Thyroid gland (tissue), 4 donors: Measurements from ENCODE around the gene C12orf42. TPM values are rescaled to one million over a fixed set of nuclear protein-coding genes. Genes with fewer than 3 reads are reported as not detected.
"Not testable (repeated sequence)": the region's sequence is repeated elsewhere in the genome, so short reads cannot be mapped to it uniquely, and the experiment has no call there.

Source experiments
- DNase-seq, 2 donors: peaks; one replicate each; pipeline ENCODE4 v3.0.0-alpha.2; 2019
- H3K27ac ChIP-seq, 3 donors: fragments of 200-600 bp; sonication (generic); 1 replicate in 2 of 3; 2 replicates in 1 of 3; pipeline ENCODE4 v1.5.1; 2016 to 2019; ENCODE audit warnings: mild to moderate bottlenecking in 1 of 3, moderate library complexity in 1 of 3
- H3K27me3 ChIP-seq: fragments of 200-600 bp; sonication (generic); one replicate; pipeline ENCODE4 v1.5.1; 2019
- H3K36me3 ChIP-seq, 2 donors: fragments of 200-600 bp; sonication (generic); one replicate each; pipeline ENCODE4 v1.5.1; 2016 to 2019
- H3K4me1 ChIP-seq, 2 donors: fragments of 200-600 bp; sonication (generic); one replicate each; pipeline ENCODE4 v1.5.1; 2017 to 2019
- H3K4me3 ChIP-seq, 3 donors: fragments of 200-600 bp; sonication (generic); replicated peaks in 1 of 3; 1 replicate in 2 of 3; 2 replicates in 1 of 3; pipeline ENCODE4 v1.5.1; 2016; ENCODE audit warnings: mild to moderate bottlenecking in 1 of 3
- H3K9me3 ChIP-seq: fragments of 200-600 bp; sonication (generic); one replicate; pipeline ENCODE4 v1.5.1; 2017
- POLR2A ChIP-seq, 2 donors: fragments of 450-650 bp; IDR thresholded peaks; one replicate each; pipeline ENCODE4 v1.6.1; 2017; ENCODE audit warnings: antibody characterized with exemption in 2 of 2, mild to moderate bottlenecking in 2 of 2, moderate library complexity in 1 of 2
- WGBS, 2 donors: methylation state at CpG; one replicate each; pipeline ENCODE4 v1.1.5; 2017; 5-methylcytosine and 5-hydroxymethylcytosine counted together
- intact Hi-C: fragments of 100-400 bp; cut with DNase I; formaldehyde crosslinking; loops from one replicate; pipeline ENCODE4 v1.15.1; 2023
- total RNA-seq, 4 donors: library from RNA; depleted of rRNA; stranded (reverse); fragments of >200 nt; gene quantifications; one replicate each; pipeline ENCODE4 v1.2.3, GENCODE V29; 2016
- TF ChIP-seq, protein P1 (sequence below), 6 experiments: fragments of 200-600 bp in 3 of 6; fragments of 450-650 bp in 3 of 6; sonication (generic) in 3 of 6; IDR thresholded peaks; one replicate each; pipeline ENCODE4 v1.5.1; 2016 to 2019; ENCODE audit warnings: antibody characterized with exemption in 6 of 6, mild to moderate bottlenecking in 2 of 6, inconsistent platforms in 1 of 6, moderate library complexity in 1 of 6

Gene C12orf42
- total RNA-seq, 4 donors from 2014 or later, result not detected

GRCh38 chr12:103442822-103443221, 52.9 kb downstream of the C12orf42 start:
- no peak for TF ChIP-seq POLR2A (IDR thresholded peaks at IDR 0.05)
- TF ChIP-seq, protein P1, sequence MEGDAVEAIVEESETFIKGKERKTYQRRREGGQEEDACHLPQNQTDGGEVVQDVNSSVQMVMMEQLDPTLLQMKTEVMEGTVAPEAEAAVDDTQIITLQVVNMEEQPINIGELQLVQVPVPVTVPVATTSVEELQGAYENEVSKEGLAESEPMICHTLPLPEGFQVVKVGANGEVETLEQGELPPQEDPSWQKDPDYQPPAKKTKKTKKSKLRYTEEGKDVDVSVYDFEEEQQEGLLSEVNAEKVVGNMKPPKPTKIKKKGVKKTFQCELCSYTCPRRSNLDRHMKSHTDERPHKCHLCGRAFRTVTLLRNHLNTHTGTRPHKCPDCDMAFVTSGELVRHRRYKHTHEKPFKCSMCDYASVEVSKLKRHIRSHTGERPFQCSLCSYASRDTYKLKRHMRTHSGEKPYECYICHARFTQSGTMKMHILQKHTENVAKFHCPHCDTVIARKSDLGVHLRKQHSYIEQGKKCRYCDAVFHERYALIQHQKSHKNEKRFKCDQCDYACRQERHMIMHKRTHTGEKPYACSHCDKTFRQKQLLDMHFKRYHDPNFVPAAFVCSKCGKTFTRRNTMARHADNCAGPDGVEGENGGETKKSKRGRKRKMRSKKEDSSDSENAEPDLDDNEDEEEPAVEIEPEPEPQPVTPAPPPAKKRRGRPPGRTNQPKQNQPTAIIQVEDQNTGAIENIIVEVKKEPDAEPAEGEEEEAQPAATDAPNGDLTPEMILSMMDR (IDR thresholded peaks at IDR 0.05), result no peak
- Histone ChIP-seq H3K27ac (no peak overlapping the region), H3K9me3 (no peaks in the 10 kb centered on the region), H3K36me3 (no peaks in the 10 kb centered on the region), H3K4me1 (no peaks in the 10 kb centered on the region), H3K27me3 (no peaks in the 10 kb centered on the region), H3K4me3 (no peak overlapping the region)
- 71 to 74% methylated on average over 3 of the region's 3 CpGs for WGBS, 2 donors
- DNase-seq, result no peak
- intact Hi-C loops, result no loop called here

- no peaks in the 10 kb centered on the region for H3K36me3 ChIP-seq
- H3K27me3 ChIP-seq, result no peaks in the 10 kb centered on the region
- intact Hi-C loops, result no loop called here
- no peak for DNase-seq
- no peak overlapping the region for H3K27ac ChIP-seq
- no peaks in the 10 kb centered on the region for H3K9me3 ChIP-seq
- no peak overlapping the region for H3K4me3 ChIP-seq
- TF ChIP-seq, protein P1 (IDR thresholded peaks at IDR 0.05), result no peak
- no peak for TF ChIP-seq POLR2A (IDR thresholded peaks at IDR 0.05)
- no peaks in the 10 kb centered on the region for H3K4me1 ChIP-seq
- WGBS, 2 donors, result 81 to 85% methylated on average over 5 of the region's 5 CpGs
Measured at GRCh38 chr12:103442182-103442555, 53.6 kb downstream of the C12orf42 start.

DNA sequence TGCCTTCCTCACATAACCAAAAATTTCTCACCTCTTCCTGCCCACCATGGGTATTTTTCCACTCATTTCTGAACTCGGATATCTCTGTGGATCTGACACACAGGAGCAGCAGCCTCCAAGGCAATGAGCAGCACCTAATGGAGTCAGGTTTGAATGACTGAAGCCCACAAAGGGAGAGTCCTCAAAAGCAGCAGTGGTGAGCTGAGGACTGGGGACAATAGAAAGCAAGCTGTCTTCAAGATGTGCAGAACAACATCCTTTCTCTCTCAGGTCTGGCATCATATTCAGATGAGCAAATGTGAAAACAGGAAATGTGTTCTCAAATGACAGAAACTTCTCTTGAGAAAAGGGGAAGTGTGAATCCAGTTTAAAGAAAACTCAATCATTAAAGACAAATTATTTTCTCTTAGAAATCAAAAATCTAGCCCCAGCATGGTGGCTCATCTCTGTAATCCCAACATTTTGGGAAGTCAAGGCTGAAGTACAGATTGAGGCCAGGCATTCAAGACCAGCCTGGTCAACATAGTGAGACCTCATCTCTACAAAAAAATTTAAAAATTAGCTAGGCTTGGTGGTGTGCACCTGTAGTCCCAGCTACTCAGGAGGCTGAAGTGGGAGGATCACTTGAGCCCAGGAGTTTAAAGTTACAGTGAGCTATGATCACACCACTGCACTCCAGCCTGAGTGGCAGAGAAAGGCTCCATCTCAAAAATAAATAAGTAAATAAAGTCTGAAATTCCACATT, 54.2 kb downstream of the C12orf42 start:
- 56 to 68% methylated on average over 1 of the region's 1 CpG for WGBS, 2 donors
- H3K4me1 ChIP-seq, result no peaks in the 10 kb centered on the region
- intact Hi-C loops, result no loop called here
- no peak overlapping the region for H3K27ac ChIP-seq
- no peaks in the 10 kb centered on the region for H3K27me3 ChIP-seq
- H3K9me3 ChIP-seq, result no peaks in the 10 kb centered on the region
- no peak overlapping the region for H3K4me3 ChIP-seq
- TF ChIP-seq, protein P1 (IDR thresholded peaks at IDR 0.05), result no peak
- no peak for TF ChIP-seq POLR2A (IDR thresholded peaks at IDR 0.05)
- no peak for DNase-seq
- no peaks in the 10 kb centered on the region for H3K36me3 ChIP-seq

DNA sequence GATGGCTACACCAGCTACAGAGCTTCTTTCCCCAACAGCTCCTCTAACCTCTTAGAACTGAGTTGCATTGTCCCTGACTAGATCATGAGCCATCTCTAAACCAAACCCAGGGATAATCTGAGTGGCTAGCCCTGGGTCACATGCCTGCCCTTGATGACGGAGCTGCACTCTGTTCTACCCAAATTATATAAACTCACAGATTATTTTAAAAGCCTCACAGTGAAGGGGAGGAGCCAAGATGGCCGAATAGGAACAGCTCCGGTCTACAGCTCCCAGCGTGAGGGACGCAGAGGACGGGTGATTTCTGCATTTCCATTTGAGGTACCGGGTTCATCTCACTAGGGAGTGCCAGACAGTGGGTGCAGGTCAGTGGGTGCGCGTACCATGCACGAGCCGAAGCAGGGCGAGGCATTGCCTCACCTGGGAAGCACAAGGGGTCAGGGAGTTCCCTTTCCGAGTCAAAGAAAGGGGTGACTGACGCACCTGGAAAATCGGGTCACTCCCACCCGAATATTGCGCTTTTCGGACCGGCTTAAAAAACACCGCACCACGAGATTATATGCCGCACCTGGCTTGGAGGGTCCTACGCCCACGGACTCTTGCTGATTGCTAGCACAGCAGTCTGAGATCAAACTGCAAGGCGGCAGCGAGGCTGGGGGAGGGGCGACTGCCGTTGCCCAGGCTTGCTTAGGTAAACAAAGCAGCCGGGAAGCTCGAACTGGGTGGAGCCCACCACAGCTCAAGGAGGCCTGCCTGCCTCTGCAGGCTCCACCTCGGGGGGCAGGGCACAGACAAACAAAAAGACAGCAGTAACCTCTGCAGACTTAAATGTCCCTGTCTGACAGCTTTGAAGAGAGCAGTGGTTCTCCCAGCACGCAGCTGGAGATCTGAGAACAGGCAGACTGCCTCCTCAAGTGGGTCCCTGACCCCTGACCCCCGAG, 61.3 kb downstream of the C12orf42 start:
- intact Hi-C loops, result not testable (repeated sequence)

DNA sequence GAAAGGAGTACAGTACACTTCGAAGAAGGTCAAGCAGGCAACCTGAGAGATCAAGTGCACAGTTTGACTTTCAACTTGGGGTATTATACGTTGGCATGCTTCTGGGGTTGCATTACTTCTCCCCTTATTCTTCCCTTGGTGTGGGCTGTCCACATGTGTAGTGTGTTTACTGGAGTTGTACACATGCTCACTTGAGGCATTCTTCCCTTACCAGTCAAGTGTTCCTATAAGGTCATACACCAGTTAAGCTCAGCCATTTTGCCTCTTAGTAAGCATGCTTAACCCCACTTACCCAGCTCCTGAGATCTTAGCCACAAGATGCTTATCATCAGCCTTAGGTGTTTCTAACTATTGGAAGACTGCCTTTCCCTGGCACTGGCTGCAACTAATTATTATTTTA, 63.8 kb downstream of the C12orf42 start:
- Histone ChIP-seq H3K4me3 (no peak overlapping the region), H3K36me3 (no peaks in the 10 kb centered on the region), H3K4me1 (no peaks in the 10 kb centered on the region), H3K9me3 (no peaks in the 10 kb centered on the region), H3K27me3 (no peaks in the 10 kb centered on the region), H3K27ac (no peak overlapping the region)
- intact Hi-C loops, result no loop called here
- no peak for TF ChIP-seq POLR2A (IDR thresholded peaks at IDR 0.05)
- TF ChIP-seq, protein P1 (IDR thresholded peaks at IDR 0.05), result no peak
- WGBS, 2 donors, result 46 to 58% methylated on average over 2 of the region's 2 CpGs
- no peak for DNase-seq

More for the DNA sequence above, 61.3 kb downstream of the C12orf42 start:
- 69 to 81% methylated on average over 27 to 31 of the region's 33 CpGs for WGBS, 2 donors
- not testable (repeated sequence) for H3K4me1 ChIP-seq, H3K4me3 ChIP-seq, DNase-seq, H3K27ac ChIP-seq, H3K36me3 ChIP-seq, H3K27me3 ChIP-seq, H3K9me3 ChIP-seq
